ENCODE measurements around the gene IFI27.

- TF ChIP-seq CTCF (IDR thresholded peaks at IDR 0.05) (no peak), POLR2A (IDR thresholded peaks at IDR 0.05) (no peak)
Measured at GRCh38 chr14:94097091-94097490, 13.4 kb upstream of the IFI27 start.

Measured in testis (tissue), 2 donors.